H1 (cell line): ENCODE results near the gene SEC14L6. TPM values are rescaled to one million over a fixed set of nuclear protein-coding genes. Genes with fewer than 3 reads are reported as not detected.

ENCODE experiments used
- CTCF ChIA-PET: fragments of 300-600 bp; sonication (Branson Sonifier 250); formaldehyde crosslinking; loops from one replicate; lab custom pipeline; 2021; ENCODE audit not compliant: partially characterized antibody; lab: Charles Lee
- POLR2A ChIA-PET: fragments of 300-600 bp; sonication (Branson Sonifier 250); formaldehyde crosslinking; loops from one replicate; lab custom pipeline; 2021; ENCODE audit warnings: inconsistent platforms; ENCODE audit not compliant: partially characterized antibody; lab: Charles Lee
- DNase-seq, 2 experiments: peaks; one replicate each; pipeline versions ENCODE4 v3.0.0 to v3.0.0-alpha.2; 2010 to 2022; ENCODE audit warnings: low spot score in 2 of 2, low read depth in 1 of 2, mixed read lengths in 1 of 2
- FAIRE-seq: peaks from 2 replicates; lab custom pipeline; 2011; peaks lifted over from hg19 to GRCh38; lab: Jason Lieb, UNC
- H2AFZ ChIP-seq: 2 replicates; pipeline ENCODE4 v1.8.1; 2012; ENCODE audit warnings: low read length, inconsistent platforms
- H2AK5ac ChIP-seq: 2 replicates; pipeline ENCODE4 v1.6.1; 2013; ENCODE audit warnings: low read depth, low read length
- H2BK120ac ChIP-seq: replicated peaks from 2 replicates; pipeline ENCODE3; 2013; ENCODE audit warnings: low read depth, low read length, inconsistent platforms
- H2BK12ac ChIP-seq: 2 replicates; pipeline ENCODE4 v1.6.1; 2013; ENCODE audit warnings: low read depth, low read length
- H2BK15ac ChIP-seq: 2 replicates; pipeline ENCODE4 v1.6.1; 2013; ENCODE audit warnings: low read length
- H2BK20ac ChIP-seq: 2 replicates; pipeline ENCODE4 v1.6.1; 2013; ENCODE audit warnings: low read length
- H2BK5ac ChIP-seq: 2 replicates; pipeline ENCODE4 v1.6.1; 2013; ENCODE audit warnings: low read depth, low read length
- H3K14ac ChIP-seq: 2 replicates; pipeline ENCODE4 v1.6.1; 2013; ENCODE audit warnings: inconsistent platforms; ENCODE audit not compliant: insufficient read length
- H3K18ac ChIP-seq: 2 replicates; pipeline ENCODE4 v1.6.1; 2013; ENCODE audit warnings: low read length; ENCODE audit errors: extremely low read depth
- H3K23ac ChIP-seq: 2 replicates; pipeline ENCODE4 v1.6.1; 2013; ENCODE audit warnings: inconsistent platforms; ENCODE audit not compliant: insufficient read length
- H3K23me2 ChIP-seq: 2 replicates; pipeline ENCODE4 v1.6.1; 2013; ENCODE audit warnings: low read depth, low read length
- H3K27ac ChIP-seq: 2 replicates; pipeline ENCODE4 v1.6.1; 2011; ENCODE audit warnings: low read depth, low read length, inconsistent platforms
- H3K27me3 ChIP-seq, 4 experiments: replicated peaks in 1 of 4; 1 replicate in 1 of 4; 2 replicates in 3 of 4; pipeline versions ENCODE4 v1.6.1 to v1.8.1; 2011 to 2013; ENCODE audit warnings: low read length in 3 of 4, mild to moderate bottlenecking in 3 of 4, inconsistent platforms in 2 of 4, mixed read lengths in 2 of 4, moderate library complexity in 1 of 4; ENCODE audit not compliant: control insufficient read depth in 3 of 4, insufficient read depth in 3 of 4; ENCODE audit errors: extremely low read depth in 1 of 4
- H3K36me3 ChIP-seq, 4 experiments: 2 replicates each; pipeline versions ENCODE4 v1.6.1 to v1.8.1; 2011 to 2013; ENCODE audit warnings: mild to moderate bottlenecking in 4 of 4, low read length in 3 of 4, moderate library complexity in 2 of 4, control low read depth in 1 of 4, inconsistent platforms in 1 of 4; ENCODE audit not compliant: insufficient read depth in 4 of 4, control insufficient read depth in 2 of 4
- H3K4ac ChIP-seq: replicated peaks from 2 replicates; pipeline ENCODE3; 2013; ENCODE audit warnings: low read length, low read depth, mixed read lengths, inconsistent platforms; ENCODE audit not compliant: insufficient read length
- H3K4me1 ChIP-seq, 4 experiments: replicated peaks in 1 of 4; 1 replicate in 1 of 4; 2 replicates in 3 of 4; pipeline versions ENCODE4 v1.6.1 to v1.8.1; 2011 to 2013; ENCODE audit warnings: low read length in 3 of 4, inconsistent platforms in 2 of 4, mixed read lengths in 1 of 4; ENCODE audit not compliant: insufficient read depth in 4 of 4, control insufficient read depth in 3 of 4
- H3K4me2 ChIP-seq, 2 experiments: 2 replicates each; pipeline versions ENCODE4 v1.6.1 to v1.8.1; 2011 to 2013; ENCODE audit warnings: low read depth in 2 of 2, low read length in 2 of 2, control low read depth in 1 of 2, inconsistent platforms in 1 of 2, mild to moderate bottlenecking in 1 of 2; ENCODE audit not compliant: insufficient read depth in 1 of 2
- H3K4me3 ChIP-seq, 4 experiments: fragments of 200-600, 300-600 bp in 1 of 4; sonication (generic), shearing (Covaris generic), sonication (Bioruptor Twin) in 1 of 4; 2 replicates each; pipeline versions ENCODE4 v1.5.1 to v1.8.1; 2011 to 2016; ENCODE audit warnings: low read length in 4 of 4, low read depth in 3 of 4, control low read depth in 2 of 4, inconsistent platforms in 2 of 4, mild to moderate bottlenecking in 2 of 4, mixed read lengths in 1 of 4, moderate library complexity in 1 of 4; ENCODE audit not compliant: insufficient read depth in 2 of 4; ENCODE audit errors: extremely low read depth in 1 of 4
- H3K56ac ChIP-seq: replicated peaks from 2 replicates; pipeline ENCODE3; 2013; ENCODE audit warnings: low read depth, mild to moderate bottlenecking, mixed read lengths, low read length, inconsistent platforms; ENCODE audit not compliant: insufficient read length
- H3K79me1 ChIP-seq: 2 replicates; pipeline ENCODE4 v1.6.1; 2013; ENCODE audit warnings: low read depth, low read length, control low read depth
- H3K79me2 ChIP-seq, 2 experiments: 2 replicates each; pipeline versions ENCODE4 v1.6.1 to v1.8.1; 2012 to 2013; ENCODE audit warnings: low read length in 2 of 2, mild to moderate bottlenecking in 2 of 2, inconsistent platforms in 1 of 2; ENCODE audit not compliant: insufficient read depth in 2 of 2, control insufficient read depth in 1 of 2
- H3K9ac ChIP-seq, 4 experiments: replicated peaks in 1 of 4; 1 replicate in 1 of 4; 2 replicates in 3 of 4; pipeline versions ENCODE4 v1.6.1 to v1.8.1; 2011 to 2013; ENCODE audit warnings: low read depth in 3 of 4, low read length in 3 of 4, control low read depth in 2 of 4, mild to moderate bottlenecking in 2 of 4, moderate library complexity in 2 of 4, inconsistent platforms in 1 of 4; ENCODE audit errors: extremely low read depth in 1 of 4
- H3K9me3 ChIP-seq, 2 experiments: 2 replicates each; pipeline versions ENCODE4 v1.6.1 to v1.8.1; 2012 to 2013; ENCODE audit warnings: mild to moderate bottlenecking in 2 of 2, moderate library complexity in 2 of 2, control low read depth in 1 of 2, inconsistent platforms in 1 of 2, low read depth in 1 of 2, low read length in 1 of 2, mixed read lengths in 1 of 2; ENCODE audit not compliant: insufficient read depth in 2 of 2
- H4K20me1 ChIP-seq, 2 experiments: replicated peaks in 1 of 2; 2 replicates each; pipeline versions ENCODE3 to v1.8.1; 2011 to 2013; ENCODE audit warnings: inconsistent platforms in 2 of 2, low read length in 2 of 2, mild to moderate bottlenecking in 1 of 2; ENCODE audit not compliant: insufficient read depth in 2 of 2, control insufficient read depth in 1 of 2
- H4K5ac ChIP-seq: 2 replicates; pipeline ENCODE4 v1.6.1; 2013; ENCODE audit warnings: low read length, low read depth, mixed read lengths, inconsistent platforms; ENCODE audit not compliant: insufficient read length
- H4K8ac ChIP-seq: 2 replicates; pipeline ENCODE4 v1.8.0; 2013; ENCODE audit warnings: mild to moderate bottlenecking, moderate library complexity, low read length, inconsistent platforms; ENCODE audit not compliant: insufficient read depth; ENCODE audit errors: extremely low read depth
- H4K91ac ChIP-seq: replicated peaks from 2 replicates; pipeline ENCODE3; 2013; ENCODE audit warnings: low read length, mixed read lengths, inconsistent platforms; ENCODE audit not compliant: insufficient read length
- CTCF ChIP-seq, 3 experiments: IDR thresholded peaks; 1 replicate in 2 of 3; 2 replicates in 1 of 3; pipeline versions ENCODE4 v1.5.1 to v1.6.1; 2011; ENCODE audit warnings: low read length in 3 of 3, mild to moderate bottlenecking in 3 of 3, inconsistent platforms in 2 of 3, low read depth in 1 of 3, moderate library complexity in 1 of 3; ENCODE audit not compliant: insufficient read depth in 1 of 3; ENCODE audit errors: control extremely low read depth in 1 of 3
- GABPA ChIP-seq: IDR thresholded peaks from 2 replicates; pipeline ENCODE4 v1.6.1; 2011; ENCODE audit warnings: mild to moderate bottlenecking, low read length, moderate library complexity, borderline replicate concordance; ENCODE audit not compliant: insufficient read depth
- MAX ChIP-seq: IDR thresholded peaks from 2 replicates; pipeline ENCODE4 v1.6.1; 2012; ENCODE audit warnings: inconsistent platforms
- RAD21 ChIP-seq, 2 experiments: IDR thresholded peaks in 1 of 2; conservative IDR thresholded peaks in 1 of 2; 2 replicates each; pipeline ENCODE4 v1.6.1; 2011; ENCODE audit warnings: low read depth in 2 of 2, low read length in 2 of 2, improper control_type of control experiment in 1 of 2, inconsistent platforms in 1 of 2, mild to moderate bottlenecking in 1 of 2, moderate library complexity in 1 of 2
- USF2 ChIP-seq: IDR thresholded peaks from 2 replicates; pipeline ENCODE4 v1.6.1; 2011; ENCODE audit warnings: low read length, improper control_type of control experiment
- YY1 ChIP-seq: IDR thresholded peaks from 2 replicates; pipeline ENCODE4 v1.6.1; 2011; ENCODE audit warnings: low read depth, mild to moderate bottlenecking, low read length
- WGBS, 2 experiments: shearing (Covaris generic) in 1 of 2; methylation state at CpG; one replicate each; pipeline versions ENCODE4 v1.1.6 to v1.1.7; 2013 to 2015; ENCODE audit warnings: low lambda C conversion rate in 2 of 2, mixed read lengths in 2 of 2, inconsistent platforms in 1 of 2, low coverage in 1 of 2, missing lambda C conversion rate in 1 of 2; ENCODE audit not compliant: insufficient replicate concordance in 2 of 2, insufficient coverage in 1 of 2, insufficient read length in 1 of 2; ENCODE audit errors: extremely low coverage in 1 of 2, missing lambda C conversion rate in 1 of 2; 5-methylcytosine and 5-hydroxymethylcytosine counted together
- polyA plus RNA-seq, 7 experiments: library from polyadenylated mRNA; depleted of rRNA in 3 of 7; stranded (reverse) in 5 of 7; unstranded in 2 of 7; fragments of >200 nt in 5 of 7; fragments of 200-250 nt in 2 of 7; gene quantifications; 1 replicate in 5 of 7; 2 replicates in 1 of 7; 4 replicates in 1 of 7; pipeline versions ENCODE4 v1.2.1 to v1.2.3, GENCODE V29; 2011 to 2013; ENCODE audit warnings: missing spikeins in 2 of 7, mixed read lengths in 2 of 7
- total RNA-seq: library from RNA; stranded (reverse); fragmentation: NEBNext Ultra II Directional; extraction: Animal tissue kit (Norgen Biotek cat#: 25700); gene quantifications from 2 replicates; pipeline ENCODE4 v1.2.1, GENCODE V29; 2021

The SEC14L6 gene
- total and polyA plus RNA-seq, 2 of the 8 experiments (the other 6 are each of a cell fraction or from before 2014, with no cell fraction given) = 0.63 to 2.1 TPM

- no peaks in the 10 kb centered on the region for H3K79me2 ChIP-seq
- WGBS, 2 experiments = 38% methylated on average over 18 of the region's 18 CpGs; no CpG with 5 or more reads in 1 of the 2 experiments
- no peaks in the 10 kb centered on the region for H4K20me1 ChIP-seq
- H2AK5ac ChIP-seq = no peak overlapping the region
- peak; percentile 44 to 92 for DNase-seq
- no peak overlapping the region for H4K5ac ChIP-seq
- 0 out of 2 replicates have a peak overlapping the region, but pooled peaks have one; percentile 27 for H3K18ac ChIP-seq
- no peak overlapping the region for H2BK20ac ChIP-seq
- H3K4me2 ChIP-seq = no peak overlapping the region
- no peak overlapping the region for H2BK5ac ChIP-seq
- ChIA-PET CTCF (interaction anchor here (0.6 to 4.8 kb wide), 37 partner anchors 8 to 197 kb away, joined by 3 to 69 read pairs (median 5); partner anchors contain the start of genes MTFP1, SEC14L2 and SEC14L3), POLR2A (interaction anchor here (0.8 to 1.2 kb wide), 5 partner anchors 11 to 97 kb away, joined by 3 to 5 read pairs (median 4); no protein-coding TSS in a partner anchor)
- no peak overlapping the region for H2BK120ac ChIP-seq
- peak overlapping the region; percentile 98; the same call in 1 of the 2 replicates for H2BK12ac ChIP-seq
- H3K79me1 ChIP-seq = no peaks in the 10 kb centered on the region
- H3K56ac ChIP-seq = no peak overlapping the region
- H2BK15ac ChIP-seq = peak overlapping the region; percentile 99; the same call in 1 of the 2 replicates
- no peak overlapping the region for H3K9ac ChIP-seq
- no peak overlapping the region for H3K27ac ChIP-seq
- no peaks in the 10 kb centered on the region for H3K27me3 ChIP-seq
- H3K23me2 ChIP-seq = no peaks in the 10 kb centered on the region
- peak; percentile 82 for FAIRE-seq
- H4K91ac ChIP-seq = peak overlapping the region; percentile 49
- H3K4me3 ChIP-seq = no peak overlapping the region
- no peaks in the 10 kb centered on the region; a peak in 1 of 7 replicates for H3K4me1 ChIP-seq
- H3K14ac ChIP-seq = no peak overlapping the region
- peak overlapping the region; percentile 88 for H2AFZ ChIP-seq
- no peak overlapping the region for H3K23ac ChIP-seq
- H3K4ac ChIP-seq = no peak overlapping the region
- no peaks in the 10 kb centered on the region for H3K9me3 ChIP-seq
- no peaks in the 10 kb centered on the region for H3K36me3 ChIP-seq
- peak overlapping the region; percentile 60; the same call in 1 of the 2 replicates for H4K8ac ChIP-seq
- peak; percentile 93 to 95 (median 93) for TF ChIP-seq CTCF (IDR thresholded peaks at IDR 0.05; ENCODE audit: control extremely low read depth in 1 of 3, insufficient read depth in 1 of 3, low read depth in 1 of 3, low read length in 3 of 3)
- peak; percentile 85 to 89 for TF ChIP-seq RAD21 (IDR thresholded peaks at IDR 0.05 in 1 of 2, conservative IDR thresholded peaks at IDR 0.05 in 1 of 2; ENCODE audit: low read depth in 2 of 2, low read length in 2 of 2)
- TF ChIP-seq GABPA = peak; percentile 47; the same call in 1 of the 2 replicates
- TF ChIP-seq MAX = peak; percentile 42; the same call in 1 of the 2 replicates
- no peak for TF ChIP-seq USF2
- TF ChIP-seq YY1 = 0 out of 2 replicates have a peak, but pooled peaks have one; percentile 50
These were observed 61.1 kb downstream of the SEC14L6 start for GRCh38 chr22:30485362-30485988.
